HepG2 (cell line): Measurements from ENCODE around the gene SSR2. TPM values are rescaled to one million over a fixed set of nuclear protein-coding genes. Genes with fewer than 3 reads are reported as not detected.

Source experiments
- ATF7 ChIP-seq, 2 experiments: fragments of 450-650 bp in 1 of 2; sonication (generic) in 1 of 2; formaldehyde crosslinking in 1 of 2; IDR thresholded peaks; 2 replicates each; pipeline versions ENCODE4 v1.4.0 to v1.6.1; 2016 to 2020; ENCODE audit warnings: antibody characterized with exemption in 1 of 2, mild to moderate bottlenecking in 1 of 2, missing genetic modification reagents in 1 of 2
- DNMT1 ChIP-seq: sonication (generic); formaldehyde crosslinking; IDR thresholded peaks from 2 replicates; pipeline ENCODE4 v1.5.1; 2020; ENCODE audit warnings: mild to moderate bottlenecking, missing genetic modification reagents
- KDM5B ChIP-seq: sonication (generic); formaldehyde crosslinking; IDR thresholded peaks from 2 replicates; pipeline ENCODE4 v1.4.0; 2020; ENCODE audit warnings: missing genetic modification reagents, mild to moderate bottlenecking, borderline replicate concordance
- KDM6A ChIP-seq: IDR thresholded peaks from 2 replicates; pipeline ENCODE4 v1.6.1; 2016; ENCODE audit warnings: low read depth
- MAZ ChIP-seq, 2 experiments: sonication (generic) in 1 of 2; formaldehyde crosslinking in 1 of 2; IDR thresholded peaks; 2 replicates each; pipeline versions ENCODE4 v1.5.0 to v1.6.1; 2012 to 2020; ENCODE audit warnings: low read depth in 2 of 2, mild to moderate bottlenecking in 2 of 2, borderline replicate concordance in 1 of 2, improper control_type of control experiment in 1 of 2, low read length in 1 of 2, missing genetic modification reagents in 1 of 2, moderate library complexity in 1 of 2
- PHF20 ChIP-seq: sonication (generic); formaldehyde crosslinking; IDR thresholded peaks from 2 replicates; pipeline ENCODE4 v1.5.0; 2020; ENCODE audit warnings: mild to moderate bottlenecking, missing genetic modification reagents
- SYNCRIP ChIP-seq: fragments of 200-400 bp; formaldehyde crosslinking; IDR thresholded peaks from 2 replicates; pipeline ENCODE4 v1.6.1; 2018; ENCODE audit warnings: mild to moderate bottlenecking, low read depth, low read length; ENCODE audit not compliant: insufficient read depth
- TBX2 ChIP-seq: sonication (generic); formaldehyde crosslinking; IDR thresholded peaks from 2 replicates; pipeline ENCODE4 v1.5.0; 2020; ENCODE audit warnings: missing genetic modification reagents, mild to moderate bottlenecking, borderline replicate concordance
- TRIM24 ChIP-seq: sonication (generic); formaldehyde crosslinking; IDR thresholded peaks from 2 replicates; pipeline ENCODE4 v1.8.0; 2022; ENCODE audit warnings: mild to moderate bottlenecking, missing genetic modification reagents
- ZBTB33 ChIP-seq: sonication (generic); formaldehyde crosslinking; IDR thresholded peaks from 2 replicates; pipeline ENCODE4 v1.4.0; 2020; ENCODE audit warnings: missing genetic modification reagents
- ZBTB40 ChIP-seq, 2 experiments: fragments of 450-650 bp in 1 of 2; sonication (generic) in 1 of 2; formaldehyde crosslinking in 1 of 2; IDR thresholded peaks; 2 replicates each; pipeline versions ENCODE4 v1.6.1 to v1.8.0; 2016 to 2022; ENCODE audit warnings: antibody characterized with exemption in 1 of 2, mild to moderate bottlenecking in 1 of 2, missing genetic modification reagents in 1 of 2
- ZNF282 ChIP-seq: fragments of 450-650 bp; IDR thresholded peaks from 2 replicates; pipeline ENCODE4 v1.6.1; 2018; ENCODE audit not compliant: partially characterized antibody
- polyA plus RNA-seq, 8 experiments: library from polyadenylated mRNA; depleted of rRNA in 3 of 8; stranded (reverse) in 7 of 8; unstranded in 1 of 8; fragments of >200 nt; fragmentation: Illumina TruSeq in 4 of 8; extraction: Trizol in 4 of 8; gene quantifications; 2 replicates each; pipeline versions ENCODE4 v1.2.1 to v1.2.3, GENCODE V29; 2011 to 2016; ENCODE audit warnings: low read depth in 4 of 8, missing spikeins in 1 of 8, mixed read lengths in 1 of 8; ENCODE audit not compliant: insufficient read depth in 1 of 8
- total RNA-seq, 5 experiments: library from RNA; depleted of rRNA; stranded (reverse); fragments of >200 nt; fragmentation: Illumina TruSeq; extraction: Trizol; gene quantifications; 2 replicates each; pipeline ENCODE4 v1.2.3, GENCODE V29; 2016; ENCODE audit warnings: low read depth in 1 of 5

The SSR2 gene
- total and polyA plus RNA-seq, 2 of the 13 experiments (the other 11 are each of a cell fraction or from before 2014, with no cell fraction given), result 284 to 461 TPM

- TF ChIP-seq ZBTB40 (IDR thresholded peaks at IDR 0.05), result no peak
- TF ChIP-seq ZBTB40 (CRISPR knock-in tag; IDR thresholded peaks at IDR 0.05), result no peak
- peak; percentile 93 for TF ChIP-seq ATF7 (IDR thresholded peaks at IDR 0.05)
- TF ChIP-seq ATF7 (CRISPR knock-in tag; IDR thresholded peaks at IDR 0.05), result no peak
- TF ChIP-seq DNMT1 (CRISPR knock-in tag), result no peak
- no peak for TF ChIP-seq MAZ (IDR thresholded peaks at IDR 0.05; ENCODE audit: borderline replicate concordance, low read depth, low read length)
- no peak for TF ChIP-seq MAZ (CRISPR knock-in tag; IDR thresholded peaks at IDR 0.05; ENCODE audit: low read depth)
- TF ChIP-seq TRIM24 (CRISPR knock-in tag), result no peak
- TF ChIP-seq PHF20 (CRISPR knock-in tag), result no peak
- TF ChIP-seq KDM6A (CRISPR knock-in tag), result no peak
- TF ChIP-seq ZNF282, result no peak
- TF ChIP-seq SYNCRIP, result no peak
- TF ChIP-seq ZBTB33 (CRISPR knock-in tag), result peak; percentile 19; the same call in 1 of the 2 replicates
- no peak for TF ChIP-seq TBX2 (CRISPR knock-in tag)
- no peak for TF ChIP-seq KDM5B
Observed at GRCh38 chr1:156060937-156061636, 40.3 kb upstream of the SSR2 start, which contains the start of gene RAB25 (continued).
